Natural killer cell (primary cell): ENCODE results near the gene ALDH9A1. TPM values are rescaled to one million over a fixed set of nuclear protein-coding genes. Genes with fewer than 3 reads are reported as not detected.

Experiments used
- ATAC-seq, 3 donors: fragments of 150-1000 bp in 2 of 3; fragments of 200-7000 bp in 1 of 3; cut with Tn5 transposase; 1 replicate in 1 of 3; 2 replicates in 2 of 3; pipeline ENCODE4 v1.10.0; 2021; ENCODE audit warnings: mild to moderate bottlenecking in 2 of 3, moderate library complexity in 2 of 3
- DNase-seq, 2 donors: peaks; one replicate each; pipeline versions ENCODE4 v3.0.0 to v3.0.0-alpha.2; 2013 to 2021; ENCODE audit warnings: mixed read lengths in 1 of 2
- H3K27ac ChIP-seq: one replicate; pipeline ENCODE4 v1.5.1; 2013; ENCODE audit warnings: mild to moderate bottlenecking, low read length
- H3K27me3 ChIP-seq: one replicate; pipeline ENCODE4 v1.6.1; 2013; ENCODE audit warnings: low read length; ENCODE audit not compliant: control insufficient read depth, insufficient read depth
- H3K36me3 ChIP-seq: one replicate; pipeline ENCODE4 v1.6.1; 2013; ENCODE audit warnings: low read length; ENCODE audit not compliant: control insufficient read depth, insufficient read depth
- H3K4me1 ChIP-seq: one replicate; pipeline ENCODE4 v1.6.1; 2013; ENCODE audit warnings: low read length; ENCODE audit not compliant: control insufficient read depth, insufficient read depth
- H3K4me3 ChIP-seq: one replicate; pipeline ENCODE4 v1.5.1; 2013; ENCODE audit warnings: low read length
- H3K9me3 ChIP-seq: one replicate; pipeline ENCODE4 v1.6.1; 2013; ENCODE audit warnings: low read length; ENCODE audit not compliant: control insufficient read depth, insufficient read depth
- H3K27ac Mint-ChIP-seq, 2 donors: one replicate each; pipeline ENCODE4 v1.8.0; 2022; ENCODE audit warnings: mild to moderate bottlenecking in 2 of 2, mixed read lengths in 2 of 2, moderate library complexity in 1 of 2
- H3K27me3 Mint-ChIP-seq, 2 donors: one replicate each; pipeline ENCODE4 v1.8.0; 2022; ENCODE audit warnings: low read depth in 2 of 2, mixed read lengths in 2 of 2
- H3K36me3 Mint-ChIP-seq: one replicate; pipeline ENCODE4 v1.8.0; 2022; ENCODE audit warnings: mixed read lengths
- H3K4me1 Mint-ChIP-seq, 2 donors: one replicate each; pipeline ENCODE4 v1.8.0; 2022; ENCODE audit warnings: mixed read lengths in 2 of 2
- H3K4me3 Mint-ChIP-seq: one replicate; pipeline ENCODE4 v1.8.0; 2022; ENCODE audit warnings: mild to moderate bottlenecking, moderate library complexity, mixed read lengths
- H3K9me3 Mint-ChIP-seq, 2 donors: one replicate each; pipeline ENCODE4 v1.8.0; 2022; ENCODE audit warnings: mixed read lengths in 2 of 2
- CTCF ChIP-seq: fragments of 200-600 bp; IDR thresholded peaks from one replicate; pipeline ENCODE4 v1.8.0; 2022; ENCODE audit warnings: antibody characterized with exemption
- WGBS: methylation state at CpG from one replicate; pipeline ENCODE4 v1.1.7; 2013; ENCODE audit warnings: missing lambda C conversion rate; ENCODE audit not compliant: insufficient coverage; 5-methylcytosine and 5-hydroxymethylcytosine counted together
- intact Hi-C: fragments of 100-400 bp; cut with micrococcal nuclease; formaldehyde crosslinking; loops from one replicate; pipeline ENCODE4 v1.14.2; 2022
- total RNA-seq, 4 donors: library from RNA; stranded (reverse); fragments of 120-200 nt in 1 of 4; gene quantifications; one replicate each; pipeline versions ENCODE4 v1.2.3 to v1.2.4, GENCODE V29; 2013 to 2022

The ALDH9A1 gene
- total RNA-seq, 3 donors from 2014 or later (not counting 1 experiment from before 2014, with no cell fraction given) = 38.0 to 57.1 (median 50.3) TPM

- WGBS = 97% methylated on average over 7 of the region's 7 CpGs
- Mint-ChIP-seq H3K27me3 (no peaks in the 10 kb centered on the region), H3K4me1 (peaks cover 13 to 20% of the 10 kb centered on the region in 2 donors), H3K36me3 (no peaks in the 10 kb centered on the region), H3K9me3 (no peaks in the 10 kb centered on the region), H3K4me3 (no peak overlapping the region), H3K27ac (no peak overlapping the region)
- Histone ChIP-seq H3K9me3 (no peaks in the 10 kb centered on the region), H3K4me3 (no peak overlapping the region), H3K36me3 (peaks cover 5% of the 10 kb centered on the region), H3K4me1 (peaks cover 4% of the 10 kb centered on the region), H3K27ac (no peak overlapping the region), H3K27me3 (no peaks in the 10 kb centered on the region)
- no peak for TF ChIP-seq CTCF
- ATAC-seq (no peak), DNase-seq (no peak)
- intact Hi-C loops = no loop called here
Measured at GRCh38 chr1:165648919-165649572, 49.3 kb downstream of the ALDH9A1 start.

- Mint-ChIP-seq H3K27ac (no peak overlapping the region), H3K36me3 (no peaks in the 10 kb centered on the region), H3K4me3 (no peak overlapping the region), H3K9me3 (no peaks in the 10 kb centered on the region), H3K27me3 (no peaks in the 10 kb centered on the region), H3K4me1 (peaks cover 13 to 20% of the 10 kb centered on the region in 2 donors)
- H3K9me3 ChIP-seq = no peaks in the 10 kb centered on the region
- ATAC-seq (no peak), DNase-seq (no peak)
- no peak overlapping the region for H3K4me3 ChIP-seq
- no peaks in the 10 kb centered on the region for H3K27me3 ChIP-seq
- TF ChIP-seq CTCF = no peak
- no peak overlapping the region for H3K27ac ChIP-seq
- H3K36me3 ChIP-seq = peaks cover 5% of the 10 kb centered on the region
- intact Hi-C loops = no loop called here
- peaks cover 4% of the 10 kb centered on the region for H3K4me1 ChIP-seq
- WGBS = 90% methylated on average over 4 of the region's 4 CpGs
Measured at GRCh38 chr1:165647970-165648369, 50.4 kb downstream of the ALDH9A1 start.

GRCh38 chr1:165647517-165647916 is 50.8 kb downstream of the ALDH9A1 start:
- Mint-ChIP-seq H3K4me1 (peaks cover 13 to 20% of the 10 kb centered on the region in 2 donors), H3K27me3 (no peaks in the 10 kb centered on the region), H3K9me3 (no peaks in the 10 kb centered on the region), H3K36me3 (no peaks in the 10 kb centered on the region), H3K4me3 (no peak overlapping the region), H3K27ac (no peak overlapping the region)
- Histone ChIP-seq H3K4me3 (no peak overlapping the region), H3K36me3 (peaks cover 5% of the 10 kb centered on the region), H3K9me3 (no peaks in the 10 kb centered on the region), H3K27ac (no peak overlapping the region), H3K27me3 (no peaks in the 10 kb centered on the region), H3K4me1 (peaks cover 4% of the 10 kb centered on the region)
- no peak for TF ChIP-seq CTCF
- ATAC-seq (no peak), DNase-seq (no peak)
- intact Hi-C loops = no loop called here
